ENCODE data around the gene NECAB3.
"Not testable (repeated sequence)": the region's sequence is repeated elsewhere in the genome, so short reads cannot be mapped to it uniquely, and the experiment has no call there.

NECAB3 gene

GRCh38 chr20:33640287-33640686 lies 33.9 kb downstream of the NECAB3 start:
- Histone ChIP-seq H3K4me3 (ENCODE audit: insufficient read depth, low read depth, low read length, poor library complexity, severe bottlenecking) (no peak overlapping the region), H3K27me3 (replicated peaks; ENCODE audit: control insufficient read depth, insufficient read depth, low read length, poor library complexity, severe bottlenecking) (no peaks in the 10 kb centered on the region), H3K36me3 (ENCODE audit: control insufficient read depth, insufficient read depth, low read length) (peaks cover 44% of the 10 kb centered on the region), H3K9me3 (ENCODE audit: control insufficient read depth, low read length) (no peaks in the 10 kb centered on the region), H3K27ac (ENCODE audit: insufficient read depth, low read length, poor library complexity, severe bottlenecking) (no peak overlapping the region), H3K4me1 (ENCODE audit: control insufficient read depth, insufficient read depth, low read length, poor library complexity, severe bottlenecking) (no peaks in the 10 kb centered on the region)
- DNase-seq = no peak

GRCh38 chr20:33636776-33637175 lies 37.5 kb downstream of the NECAB3 start:
- no peak overlapping the region for H3K4me3 ChIP-seq (ENCODE audit: insufficient read depth, low read depth, low read length, poor library complexity, severe bottlenecking)
- H3K4me1 ChIP-seq (ENCODE audit: control insufficient read depth, insufficient read depth, low read length, poor library complexity, severe bottlenecking) = peaks cover 4% of the 10 kb centered on the region
- no peak overlapping the region for H3K27ac ChIP-seq (ENCODE audit: insufficient read depth, low read length, poor library complexity, severe bottlenecking)
- no peaks in the 10 kb centered on the region for H3K9me3 ChIP-seq (ENCODE audit: control insufficient read depth, low read length)
- DNase-seq = no peak
- peaks cover 31% of the 10 kb centered on the region for H3K36me3 ChIP-seq (ENCODE audit: control insufficient read depth, insufficient read depth, low read length)
- H3K27me3 ChIP-seq (replicated peaks; ENCODE audit: control insufficient read depth, insufficient read depth, low read length, poor library complexity, severe bottlenecking) = no peaks in the 10 kb centered on the region

GRCh38 chr20:33635341-33635740 lies 38.9 kb downstream of the NECAB3 start:
- Histone ChIP-seq H3K27me3 (replicated peaks; ENCODE audit: control insufficient read depth, insufficient read depth, low read length, poor library complexity, severe bottlenecking) (no peaks in the 10 kb centered on the region), H3K4me1 (ENCODE audit: control insufficient read depth, insufficient read depth, low read length, poor library complexity, severe bottlenecking) (peaks cover 4% of the 10 kb centered on the region), H3K36me3 (ENCODE audit: control insufficient read depth, insufficient read depth, low read length) (peaks cover 32% of the 10 kb centered on the region), H3K27ac (ENCODE audit: insufficient read depth, low read length, poor library complexity, severe bottlenecking) (no peak overlapping the region), H3K9me3 (ENCODE audit: control insufficient read depth, low read length) (no peaks in the 10 kb centered on the region), H3K4me3 (ENCODE audit: insufficient read depth, low read depth, low read length, poor library complexity, severe bottlenecking) (no peak overlapping the region)
- DNase-seq = no peak

GRCh38 chr20:33631910-33632309 lies 42.3 kb downstream of the NECAB3 start:
- DNase-seq; H3K27ac ChIP-seq (ENCODE audit: insufficient read depth, low read length, poor library complexity, severe bottlenecking); H3K27me3 ChIP-seq (replicated peaks; ENCODE audit: control insufficient read depth, insufficient read depth, low read length, poor library complexity, severe bottlenecking); H3K4me3 ChIP-seq (ENCODE audit: insufficient read depth, low read depth, low read length, poor library complexity, severe bottlenecking); H3K9me3 ChIP-seq (ENCODE audit: control insufficient read depth, low read length); H3K4me1 ChIP-seq (ENCODE audit: control insufficient read depth, insufficient read depth, low read length, poor library complexity, severe bottlenecking): not testable (repeated sequence)
- H3K36me3 ChIP-seq (ENCODE audit: control insufficient read depth, insufficient read depth, low read length) = peaks cover 20% of the 10 kb centered on the region

GRCh38 chr20:33630507-33630906 lies 43.7 kb downstream of the NECAB3 start:
- Histone ChIP-seq H3K27ac (ENCODE audit: insufficient read depth, low read length, poor library complexity, severe bottlenecking) (no peak overlapping the region), H3K27me3 (replicated peaks; ENCODE audit: control insufficient read depth, insufficient read depth, low read length, poor library complexity, severe bottlenecking) (no peaks in the 10 kb centered on the region), H3K4me3 (ENCODE audit: insufficient read depth, low read depth, low read length, poor library complexity, severe bottlenecking) (no peak overlapping the region), H3K4me1 (ENCODE audit: control insufficient read depth, insufficient read depth, low read length, poor library complexity, severe bottlenecking) (peaks cover 4% of the 10 kb centered on the region), H3K9me3 (ENCODE audit: control insufficient read depth, low read length) (no peaks in the 10 kb centered on the region), H3K36me3 (ENCODE audit: control insufficient read depth, insufficient read depth, low read length) (peaks cover 23% of the 10 kb centered on the region)
- DNase-seq = no peak

GRCh38 chr20:33629979-33630378 lies 44.2 kb downstream of the NECAB3 start:
- H3K27me3 ChIP-seq (replicated peaks; ENCODE audit: control insufficient read depth, insufficient read depth, low read length, poor library complexity, severe bottlenecking) = no peaks in the 10 kb centered on the region
- peaks cover 23% of the 10 kb centered on the region for H3K36me3 ChIP-seq (ENCODE audit: control insufficient read depth, insufficient read depth, low read length)
- H3K4me3 ChIP-seq (ENCODE audit: insufficient read depth, low read depth, low read length, poor library complexity, severe bottlenecking) = no peak overlapping the region
- H3K27ac ChIP-seq (ENCODE audit: insufficient read depth, low read length, poor library complexity, severe bottlenecking) = no peak overlapping the region
- no peak for DNase-seq
- H3K9me3 ChIP-seq (ENCODE audit: control insufficient read depth, low read length) = no peaks in the 10 kb centered on the region
- H3K4me1 ChIP-seq (ENCODE audit: control insufficient read depth, insufficient read depth, low read length, poor library complexity, severe bottlenecking) = peaks cover 4% of the 10 kb centered on the region

- Histone ChIP-seq H3K9me3 (ENCODE audit: control insufficient read depth, low read length) (no peaks in the 10 kb centered on the region), H3K27ac (ENCODE audit: insufficient read depth, low read length, poor library complexity, severe bottlenecking) (no peak overlapping the region), H3K4me3 (ENCODE audit: insufficient read depth, low read depth, low read length, poor library complexity, severe bottlenecking) (no peak overlapping the region), H3K27me3 (replicated peaks; ENCODE audit: control insufficient read depth, insufficient read depth, low read length, poor library complexity, severe bottlenecking) (no peaks in the 10 kb centered on the region), H3K36me3 (ENCODE audit: control insufficient read depth, insufficient read depth, low read length) (peaks cover 23% of the 10 kb centered on the region), H3K4me1 (ENCODE audit: control insufficient read depth, insufficient read depth, low read length, poor library complexity, severe bottlenecking) (peaks cover 5% of the 10 kb centered on the region)
- no peak for DNase-seq
These were observed 44.7 kb downstream of the NECAB3 start for GRCh38 chr20:33629533-33629932.

GRCh38 chr20:33627577-33628216 lies 46.5 kb downstream of the NECAB3 start:
- Histone ChIP-seq H3K36me3 (ENCODE audit: control insufficient read depth, insufficient read depth, low read length) (peaks cover 23% of the 10 kb centered on the region), H3K4me3 (ENCODE audit: insufficient read depth, low read depth, low read length, poor library complexity, severe bottlenecking) (no peak overlapping the region), H3K27me3 (replicated peaks; ENCODE audit: control insufficient read depth, insufficient read depth, low read length, poor library complexity, severe bottlenecking) (no peaks in the 10 kb centered on the region), H3K27ac (ENCODE audit: insufficient read depth, low read length, poor library complexity, severe bottlenecking) (no peak overlapping the region), H3K4me1 (ENCODE audit: control insufficient read depth, insufficient read depth, low read length, poor library complexity, severe bottlenecking) (peaks cover 6% of the 10 kb centered on the region), H3K9me3 (ENCODE audit: control insufficient read depth, low read length) (no peaks in the 10 kb centered on the region)
- DNase-seq = no peak

- peaks cover 23% of the 10 kb centered on the region for H3K36me3 ChIP-seq (ENCODE audit: control insufficient read depth, insufficient read depth, low read length)
- no peak for DNase-seq
- no peaks in the 10 kb centered on the region for H3K27me3 ChIP-seq (replicated peaks; ENCODE audit: control insufficient read depth, insufficient read depth, low read length, poor library complexity, severe bottlenecking)
These were observed 48.0 kb downstream of the NECAB3 start for GRCh38 chr20:33626190-33626589.

GRCh38 chr20:33624399-33624798 lies 49.8 kb downstream of the NECAB3 start:
- no peaks in the 10 kb centered on the region for H3K27me3 ChIP-seq (replicated peaks; ENCODE audit: control insufficient read depth, insufficient read depth, low read length, poor library complexity, severe bottlenecking)
- no peak for DNase-seq
- no peaks in the 10 kb centered on the region for H3K9me3 ChIP-seq (ENCODE audit: control insufficient read depth, low read length)
- H3K4me1 ChIP-seq (ENCODE audit: control insufficient read depth, insufficient read depth, low read length, poor library complexity, severe bottlenecking) = peaks cover 6% of the 10 kb centered on the region
- peaks cover 14% of the 10 kb centered on the region for H3K36me3 ChIP-seq (ENCODE audit: control insufficient read depth, insufficient read depth, low read length)
- no peak overlapping the region for H3K4me3 ChIP-seq (ENCODE audit: insufficient read depth, low read depth, low read length, poor library complexity, severe bottlenecking)
- H3K27ac ChIP-seq (ENCODE audit: insufficient read depth, low read length, poor library complexity, severe bottlenecking) = no peak overlapping the region

More at GRCh38 chr20:33626190-33626589, 48.0 kb downstream of the NECAB3 start:
- no peak overlapping the region for H3K27ac ChIP-seq (ENCODE audit: insufficient read depth, low read length, poor library complexity, severe bottlenecking)
- H3K9me3 ChIP-seq (ENCODE audit: control insufficient read depth, low read length) = no peaks in the 10 kb centered on the region
- no peak overlapping the region for H3K4me3 ChIP-seq (ENCODE audit: insufficient read depth, low read depth, low read length, poor library complexity, severe bottlenecking)
- H3K4me1 ChIP-seq (ENCODE audit: control insufficient read depth, insufficient read depth, low read length, poor library complexity, severe bottlenecking) = peaks cover 6% of the 10 kb centered on the region

Data from effector memory CD4-positive, alpha-beta T cell (primary cell).